Activated CD4-positive, CD25-positive, alpha-beta regulatory T cell (primary cell): Measurements from ENCODE around the gene C12orf76.
A peak's percentile ranks its signal among the peaks of the same experiment; 100 is the strongest.

ENCODE experiments used
- DNase-seq, 4 experiments: peaks; one replicate each; lab custom pipeline; 2025; lab: John Stamatoyannopoulos, UW

C12orf76 gene

DNA sequence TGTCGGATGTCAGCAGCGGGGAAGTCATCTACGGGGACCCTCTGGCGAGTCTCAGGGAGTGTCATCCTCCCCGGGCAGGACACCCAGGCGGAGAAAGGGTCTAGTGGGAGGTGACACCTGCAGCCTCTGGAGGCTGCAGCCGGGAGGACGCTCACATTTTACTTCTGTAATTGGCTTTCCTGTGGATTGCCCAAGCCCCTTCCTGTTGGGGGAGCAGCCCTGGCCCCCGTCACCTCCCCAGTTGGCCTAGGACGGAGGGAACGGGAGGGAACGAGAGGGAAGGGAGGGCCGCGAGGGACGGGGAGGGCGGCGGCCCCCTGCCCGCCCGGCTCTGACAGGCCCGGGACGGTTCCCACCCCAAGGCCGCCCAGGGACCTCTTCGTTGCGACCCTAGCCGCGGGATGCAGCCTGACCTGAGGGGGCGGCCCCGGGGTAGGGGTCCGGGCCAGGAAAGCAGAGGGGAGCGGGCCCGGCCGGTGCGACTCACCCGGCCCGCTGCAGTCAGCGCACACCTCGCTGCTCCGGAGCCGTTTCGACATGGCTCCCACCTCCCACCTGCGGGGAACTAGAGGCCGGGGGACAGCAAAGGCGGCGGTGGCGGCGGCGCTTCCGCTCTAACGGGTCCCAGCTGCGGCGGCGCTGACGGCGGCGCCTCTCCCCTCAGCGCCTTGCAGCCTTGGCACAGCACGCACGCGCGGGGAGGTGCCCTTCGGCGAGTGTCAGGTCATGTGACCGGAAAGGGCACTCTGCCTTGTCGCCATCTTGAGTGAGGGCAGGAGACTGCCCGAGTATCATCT lies 52.4 kb downstream of the C12orf76 start, which contains the start of gene GIT2:
Gene GIT2, minus strand, starts transcription at position 683 of the 797 bp plus-strand sequence. Its CDS starts 144 bp downstream, at position 539.
- peak; percentile 83 to 95 (median 88) for DNase-seq

DNA sequence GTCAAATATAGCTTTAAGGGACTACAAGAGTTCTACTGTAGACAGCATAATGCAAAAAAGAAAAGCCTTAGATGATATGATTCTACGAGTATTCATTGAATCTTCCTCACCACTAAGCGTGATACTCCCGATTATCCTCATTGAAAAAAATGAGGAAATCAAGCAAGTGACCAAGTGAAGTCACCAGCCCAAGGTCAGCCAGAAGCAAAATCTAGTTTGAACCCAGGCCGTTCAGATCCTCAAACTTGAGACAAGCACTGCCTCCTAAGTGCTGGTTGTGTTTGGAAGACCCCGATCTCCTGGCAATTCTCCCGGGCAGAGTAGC lies 53.0 kb downstream of the C12orf76 start:
- no peak for DNase-seq

DNA sequence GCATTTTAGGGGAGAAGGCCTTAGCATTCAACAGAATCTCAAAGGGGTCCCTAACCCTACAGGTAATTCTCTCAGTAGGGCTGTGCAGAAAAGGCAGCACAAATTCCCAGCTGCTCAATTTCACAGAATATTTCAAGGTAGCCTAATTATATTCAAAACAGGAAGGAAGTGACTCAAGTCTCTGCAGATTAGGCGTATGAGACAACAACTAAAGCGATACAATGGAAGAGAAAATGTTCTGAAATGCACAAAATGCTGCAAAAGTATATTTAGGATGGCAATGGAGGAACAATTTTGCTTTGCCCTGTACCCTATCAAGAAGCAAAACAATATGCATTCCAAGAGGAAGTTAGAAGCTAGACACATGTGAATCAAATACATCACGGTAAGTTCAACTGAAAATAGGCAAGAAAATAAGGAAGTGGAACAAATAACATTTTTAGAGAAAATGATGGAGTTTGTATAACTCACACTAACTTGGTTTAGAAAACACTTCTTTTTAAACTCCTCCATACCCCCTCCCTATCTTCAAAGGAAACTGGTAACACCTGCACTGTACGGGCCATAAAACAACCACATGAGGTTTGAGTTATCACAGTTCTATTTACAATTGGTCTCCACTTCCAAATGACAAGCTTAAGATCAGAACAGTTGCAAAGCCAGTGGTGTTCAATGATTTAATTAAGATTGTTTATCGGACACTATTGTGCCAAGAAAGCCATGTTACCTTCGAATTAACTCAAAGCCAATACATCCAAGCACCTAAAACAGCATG lies 53.7 kb downstream of the C12orf76 start:
- DNase-seq, result no peak

DNA sequence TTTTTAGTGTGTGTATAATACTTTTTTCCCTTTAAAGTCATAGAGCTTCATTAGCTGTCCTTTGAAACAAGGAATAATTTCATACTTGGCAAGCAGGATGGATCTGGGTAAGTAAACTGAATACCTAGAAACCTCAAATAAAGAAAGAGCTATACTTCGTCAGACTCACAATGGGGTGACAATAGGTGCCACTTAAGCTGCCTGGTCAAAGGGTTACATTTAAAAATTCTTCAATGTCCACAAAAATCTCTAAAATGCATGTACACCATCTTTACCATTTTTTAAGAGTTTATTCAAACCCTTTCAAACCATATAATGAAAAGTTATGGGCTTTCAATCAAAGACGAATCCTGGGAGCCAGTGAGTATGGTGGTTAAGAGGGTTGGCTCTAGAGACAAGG lies 55.2 kb downstream of the C12orf76 start:
- no peak for DNase-seq

DNA sequence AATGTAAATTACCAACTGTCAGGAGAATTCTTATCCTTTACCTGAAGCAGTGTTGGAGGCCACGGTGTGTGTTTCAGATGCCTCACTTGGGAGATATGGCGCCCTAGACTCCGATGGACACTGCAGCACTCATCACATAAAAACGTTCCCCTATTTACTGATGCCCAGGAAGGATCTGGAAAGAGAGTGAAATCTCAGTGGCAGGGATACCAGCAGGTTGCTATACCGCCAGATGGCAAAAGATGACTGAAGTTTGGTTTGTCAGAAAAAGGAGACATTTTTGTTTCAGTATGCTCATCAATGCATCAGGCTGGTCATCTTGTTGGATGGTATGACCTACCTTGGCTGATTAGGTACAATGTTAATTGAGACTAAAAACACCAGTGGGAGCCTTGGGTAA lies 56.7 kb downstream of the C12orf76 start:
- no peak for DNase-seq
